H1 (cell line): ENCODE data around the gene RBP7. TPM values are rescaled to one million over a fixed set of nuclear protein-coding genes. Genes with fewer than 3 reads are reported as not detected.
"Not testable (repeated sequence)": the region's sequence is repeated elsewhere in the genome, so short reads cannot be mapped to it uniquely, and the experiment has no call there.

Source experiments
- CTCF ChIA-PET: fragments of 300-600 bp; sonication (Branson Sonifier 250); formaldehyde crosslinking; loops from one replicate; lab custom pipeline; 2021; ENCODE audit not compliant: partially characterized antibody; lab: Charles Lee
- POLR2A ChIA-PET: fragments of 300-600 bp; sonication (Branson Sonifier 250); formaldehyde crosslinking; loops from one replicate; lab custom pipeline; 2021; ENCODE audit warnings: inconsistent platforms; ENCODE audit not compliant: partially characterized antibody; lab: Charles Lee
- DNase-seq, 2 experiments: peaks; one replicate each; pipeline versions ENCODE4 v3.0.0 to v3.0.0-alpha.2; 2010 to 2022; ENCODE audit warnings: low spot score in 2 of 2, low read depth in 1 of 2, mixed read lengths in 1 of 2
- FAIRE-seq: peaks from 2 replicates; lab custom pipeline; 2011; peaks lifted over from hg19 to GRCh38; lab: Jason Lieb, UNC
- H2AFZ ChIP-seq: 2 replicates; pipeline ENCODE4 v1.8.1; 2012; ENCODE audit warnings: low read length, inconsistent platforms
- H2AK5ac ChIP-seq: 2 replicates; pipeline ENCODE4 v1.6.1; 2013; ENCODE audit warnings: low read depth, low read length
- H2BK120ac ChIP-seq: replicated peaks from 2 replicates; pipeline ENCODE3; 2013; ENCODE audit warnings: low read depth, low read length, inconsistent platforms
- H2BK12ac ChIP-seq: 2 replicates; pipeline ENCODE4 v1.6.1; 2013; ENCODE audit warnings: low read depth, low read length
- H2BK15ac ChIP-seq: 2 replicates; pipeline ENCODE4 v1.6.1; 2013; ENCODE audit warnings: low read length
- H2BK20ac ChIP-seq: 2 replicates; pipeline ENCODE4 v1.6.1; 2013; ENCODE audit warnings: low read length
- H2BK5ac ChIP-seq: 2 replicates; pipeline ENCODE4 v1.6.1; 2013; ENCODE audit warnings: low read depth, low read length
- H3K14ac ChIP-seq: 2 replicates; pipeline ENCODE4 v1.6.1; 2013; ENCODE audit warnings: inconsistent platforms; ENCODE audit not compliant: insufficient read length
- H3K18ac ChIP-seq: 2 replicates; pipeline ENCODE4 v1.6.1; 2013; ENCODE audit warnings: low read length; ENCODE audit errors: extremely low read depth
- H3K23ac ChIP-seq: 2 replicates; pipeline ENCODE4 v1.6.1; 2013; ENCODE audit warnings: inconsistent platforms; ENCODE audit not compliant: insufficient read length
- H3K23me2 ChIP-seq: 2 replicates; pipeline ENCODE4 v1.6.1; 2013; ENCODE audit warnings: low read depth, low read length
- H3K27ac ChIP-seq: 2 replicates; pipeline ENCODE4 v1.6.1; 2011; ENCODE audit warnings: low read depth, low read length, inconsistent platforms
- H3K27me3 ChIP-seq, 4 experiments: replicated peaks in 1 of 4; 1 replicate in 1 of 4; 2 replicates in 3 of 4; pipeline versions ENCODE4 v1.6.1 to v1.8.1; 2011 to 2013; ENCODE audit warnings: low read length in 3 of 4, mild to moderate bottlenecking in 3 of 4, inconsistent platforms in 2 of 4, mixed read lengths in 2 of 4, moderate library complexity in 1 of 4; ENCODE audit not compliant: control insufficient read depth in 3 of 4, insufficient read depth in 3 of 4; ENCODE audit errors: extremely low read depth in 1 of 4
- H3K36me3 ChIP-seq, 4 experiments: 2 replicates each; pipeline versions ENCODE4 v1.6.1 to v1.8.1; 2011 to 2013; ENCODE audit warnings: mild to moderate bottlenecking in 4 of 4, low read length in 3 of 4, moderate library complexity in 2 of 4, control low read depth in 1 of 4, inconsistent platforms in 1 of 4; ENCODE audit not compliant: insufficient read depth in 4 of 4, control insufficient read depth in 2 of 4
- H3K4ac ChIP-seq: replicated peaks from 2 replicates; pipeline ENCODE3; 2013; ENCODE audit warnings: low read length, low read depth, mixed read lengths, inconsistent platforms; ENCODE audit not compliant: insufficient read length
- H3K4me1 ChIP-seq, 4 experiments: replicated peaks in 1 of 4; 1 replicate in 1 of 4; 2 replicates in 3 of 4; pipeline versions ENCODE4 v1.6.1 to v1.8.1; 2011 to 2013; ENCODE audit warnings: low read length in 3 of 4, inconsistent platforms in 2 of 4, mixed read lengths in 1 of 4; ENCODE audit not compliant: insufficient read depth in 4 of 4, control insufficient read depth in 3 of 4
- H3K4me2 ChIP-seq, 2 experiments: 2 replicates each; pipeline versions ENCODE4 v1.6.1 to v1.8.1; 2011 to 2013; ENCODE audit warnings: low read depth in 2 of 2, low read length in 2 of 2, control low read depth in 1 of 2, inconsistent platforms in 1 of 2, mild to moderate bottlenecking in 1 of 2; ENCODE audit not compliant: insufficient read depth in 1 of 2
- H3K4me3 ChIP-seq, 4 experiments: fragments of 200-600, 300-600 bp in 1 of 4; sonication (generic), shearing (Covaris generic), sonication (Bioruptor Twin) in 1 of 4; 2 replicates each; pipeline versions ENCODE4 v1.5.1 to v1.8.1; 2011 to 2016; ENCODE audit warnings: low read length in 4 of 4, low read depth in 3 of 4, control low read depth in 2 of 4, inconsistent platforms in 2 of 4, mild to moderate bottlenecking in 2 of 4, mixed read lengths in 1 of 4, moderate library complexity in 1 of 4; ENCODE audit not compliant: insufficient read depth in 2 of 4; ENCODE audit errors: extremely low read depth in 1 of 4
- H3K56ac ChIP-seq: replicated peaks from 2 replicates; pipeline ENCODE3; 2013; ENCODE audit warnings: low read depth, mild to moderate bottlenecking, mixed read lengths, low read length, inconsistent platforms; ENCODE audit not compliant: insufficient read length
- H3K79me1 ChIP-seq: 2 replicates; pipeline ENCODE4 v1.6.1; 2013; ENCODE audit warnings: low read depth, low read length, control low read depth
- H3K79me2 ChIP-seq, 2 experiments: 2 replicates each; pipeline versions ENCODE4 v1.6.1 to v1.8.1; 2012 to 2013; ENCODE audit warnings: low read length in 2 of 2, mild to moderate bottlenecking in 2 of 2, inconsistent platforms in 1 of 2; ENCODE audit not compliant: insufficient read depth in 2 of 2, control insufficient read depth in 1 of 2
- H3K9ac ChIP-seq, 4 experiments: replicated peaks in 1 of 4; 1 replicate in 1 of 4; 2 replicates in 3 of 4; pipeline versions ENCODE4 v1.6.1 to v1.8.1; 2011 to 2013; ENCODE audit warnings: low read depth in 3 of 4, low read length in 3 of 4, control low read depth in 2 of 4, mild to moderate bottlenecking in 2 of 4, moderate library complexity in 2 of 4, inconsistent platforms in 1 of 4; ENCODE audit errors: extremely low read depth in 1 of 4
- H3K9me3 ChIP-seq, 2 experiments: 2 replicates each; pipeline versions ENCODE4 v1.6.1 to v1.8.1; 2012 to 2013; ENCODE audit warnings: mild to moderate bottlenecking in 2 of 2, moderate library complexity in 2 of 2, control low read depth in 1 of 2, inconsistent platforms in 1 of 2, low read depth in 1 of 2, low read length in 1 of 2, mixed read lengths in 1 of 2; ENCODE audit not compliant: insufficient read depth in 2 of 2
- H4K20me1 ChIP-seq, 2 experiments: replicated peaks in 1 of 2; 2 replicates each; pipeline versions ENCODE3 to v1.8.1; 2011 to 2013; ENCODE audit warnings: inconsistent platforms in 2 of 2, low read length in 2 of 2, mild to moderate bottlenecking in 1 of 2; ENCODE audit not compliant: insufficient read depth in 2 of 2, control insufficient read depth in 1 of 2
- H4K5ac ChIP-seq: 2 replicates; pipeline ENCODE4 v1.6.1; 2013; ENCODE audit warnings: low read length, low read depth, mixed read lengths, inconsistent platforms; ENCODE audit not compliant: insufficient read length
- H4K8ac ChIP-seq: 2 replicates; pipeline ENCODE4 v1.8.0; 2013; ENCODE audit warnings: mild to moderate bottlenecking, moderate library complexity, low read length, inconsistent platforms; ENCODE audit not compliant: insufficient read depth; ENCODE audit errors: extremely low read depth
- H4K91ac ChIP-seq: replicated peaks from 2 replicates; pipeline ENCODE3; 2013; ENCODE audit warnings: low read length, mixed read lengths, inconsistent platforms; ENCODE audit not compliant: insufficient read length
- GTF2F1 ChIP-seq: IDR thresholded peaks from 2 replicates; pipeline ENCODE4 v1.6.1; 2012; ENCODE audit warnings: low read depth, low read length, improper control_type of control experiment, borderline replicate concordance
- PHF8 ChIP-seq: fragments of 200-600 bp; sonication (generic); conservative IDR thresholded peaks from 2 replicates; pipeline ENCODE4 v1.7.1; 2012; ENCODE audit warnings: low read depth, mild to moderate bottlenecking, inconsistent platforms, low read length, moderate library complexity
- RBBP5 ChIP-seq: IDR thresholded peaks from 2 replicates; pipeline ENCODE4 v1.7.1; 2012; ENCODE audit warnings: low read depth, mild to moderate bottlenecking, inconsistent platforms, low read length, moderate library complexity, borderline replicate concordance
- SAP30 ChIP-seq: fragments of 300-600 bp; sonication (generic); IDR thresholded peaks from 2 replicates; pipeline ENCODE4 v1.7.1; 2012; ENCODE audit warnings: low read length, moderate library complexity, mild to moderate bottlenecking, inconsistent platforms; ENCODE audit not compliant: insufficient read depth, insufficient replicate concordance
- SP1 ChIP-seq: IDR thresholded peaks from 2 replicates; pipeline ENCODE4 v1.6.1; 2011; ENCODE audit warnings: low read depth, low read length
- TAF1 ChIP-seq: IDR thresholded peaks from 2 replicates; pipeline ENCODE4 v1.6.1; 2011; ENCODE audit warnings: mild to moderate bottlenecking, low read depth, low read length
- WGBS, 2 experiments: shearing (Covaris generic) in 1 of 2; methylation state at CpG; one replicate each; pipeline versions ENCODE4 v1.1.6 to v1.1.7; 2013 to 2015; ENCODE audit warnings: low lambda C conversion rate in 2 of 2, mixed read lengths in 2 of 2, inconsistent platforms in 1 of 2, low coverage in 1 of 2, missing lambda C conversion rate in 1 of 2; ENCODE audit not compliant: insufficient replicate concordance in 2 of 2, insufficient coverage in 1 of 2, insufficient read length in 1 of 2; ENCODE audit errors: extremely low coverage in 1 of 2, missing lambda C conversion rate in 1 of 2; 5-methylcytosine and 5-hydroxymethylcytosine counted together
- polyA plus RNA-seq, 7 experiments: library from polyadenylated mRNA; depleted of rRNA in 3 of 7; stranded (reverse) in 5 of 7; unstranded in 2 of 7; fragments of >200 nt in 5 of 7; fragments of 200-250 nt in 2 of 7; gene quantifications; 1 replicate in 5 of 7; 2 replicates in 1 of 7; 4 replicates in 1 of 7; pipeline versions ENCODE4 v1.2.1 to v1.2.3, GENCODE V29; 2011 to 2013; ENCODE audit warnings: missing spikeins in 2 of 7, mixed read lengths in 2 of 7
- total RNA-seq: library from RNA; stranded (reverse); fragmentation: NEBNext Ultra II Directional; extraction: Animal tissue kit (Norgen Biotek cat#: 25700); gene quantifications from 2 replicates; pipeline ENCODE4 v1.2.1, GENCODE V29; 2021
- TF ChIP-seq, protein P1 (sequence below): IDR thresholded peaks from 2 replicates; pipeline ENCODE4 v1.6.1; 2012; ENCODE audit warnings: low read length, inconsistent platforms

Gene RBP7
- total and polyA plus RNA-seq, 2 of the 8 experiments (the other 6 are each of a cell fraction or from before 2014, with no cell fraction given): 5.7 to 7.2 TPM

- TF ChIP-seq, protein P1, sequence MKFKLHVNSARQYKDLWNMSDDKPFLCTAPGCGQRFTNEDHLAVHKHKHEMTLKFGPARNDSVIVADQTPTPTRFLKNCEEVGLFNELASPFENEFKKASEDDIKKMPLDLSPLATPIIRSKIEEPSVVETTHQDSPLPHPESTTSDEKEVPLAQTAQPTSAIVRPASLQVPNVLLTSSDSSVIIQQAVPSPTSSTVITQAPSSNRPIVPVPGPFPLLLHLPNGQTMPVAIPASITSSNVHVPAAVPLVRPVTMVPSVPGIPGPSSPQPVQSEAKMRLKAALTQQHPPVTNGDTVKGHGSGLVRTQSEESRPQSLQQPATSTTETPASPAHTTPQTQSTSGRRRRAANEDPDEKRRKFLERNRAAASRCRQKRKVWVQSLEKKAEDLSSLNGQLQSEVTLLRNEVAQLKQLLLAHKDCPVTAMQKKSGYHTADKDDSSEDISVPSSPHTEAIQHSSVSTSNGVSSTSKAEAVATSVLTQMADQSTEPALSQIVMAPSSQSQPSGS: no peak
- TF ChIP-seq SAP30 (no peak), RBBP5 (no peak), PHF8 (no peak), TAF1 (no peak), SP1 (no peak), GTF2F1 (no peak)
Observed at GRCh38 chr1:10001016-10001665, 4.1 kb downstream of the RBP7 start (continued).

DNA sequence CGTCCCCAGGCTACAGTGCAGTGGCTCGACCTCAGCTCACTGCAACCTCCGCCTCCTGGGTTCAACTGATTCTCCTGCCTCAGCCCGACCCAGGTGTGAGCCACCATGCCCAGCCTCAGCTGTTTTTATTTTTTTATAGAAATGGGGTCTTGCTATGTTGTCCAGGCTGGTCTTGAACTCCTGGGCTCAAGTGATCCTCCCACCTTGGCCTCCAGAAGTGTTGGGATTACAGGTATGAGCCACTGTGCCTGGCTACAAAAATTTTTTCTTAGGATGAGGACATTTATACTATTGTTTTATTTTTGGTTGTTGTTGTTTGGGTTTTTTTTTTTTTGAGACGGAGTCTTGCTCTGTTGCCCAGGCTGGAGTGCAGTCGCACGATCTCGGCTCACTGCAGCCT, 8.2 kb downstream of the RBP7 start:
- H3K4me3 ChIP-seq, H3K9ac ChIP-seq, H3K27me3 ChIP-seq, H2AFZ ChIP-seq, H3K79me1 ChIP-seq, H3K23me2 ChIP-seq, DNase-seq, H3K4me2 ChIP-seq, POLR2A ChIA-PET, H2BK12ac ChIP-seq, H3K4ac ChIP-seq, H3K9me3 ChIP-seq, H4K20me1 ChIP-seq, H2BK120ac ChIP-seq, H3K27ac ChIP-seq, H2AK5ac ChIP-seq, H4K8ac ChIP-seq, H4K91ac ChIP-seq, H2BK20ac ChIP-seq, H3K14ac ChIP-seq, H3K56ac ChIP-seq, H3K18ac ChIP-seq, H3K4me1 ChIP-seq, H3K36me3 ChIP-seq, H3K23ac ChIP-seq, H4K5ac ChIP-seq, H2BK5ac ChIP-seq, H2BK15ac ChIP-seq, H3K79me2 ChIP-seq, FAIRE-seq: not testable (repeated sequence)
- CTCF ChIA-PET: interaction anchor here (1.5 kb wide), 1 partner anchor 15 kb away, joined by 3 read pairs; no protein-coding TSS in a partner anchor
- WGBS, 2 experiments: 95% methylated on average over 8 of the region's 8 CpGs; no CpG with 5 or more reads in 1 of the 2 experiments
